ENCODE measurements around the gene RBM46. TPM values are rescaled to one million over a fixed set of nuclear protein-coding genes. Genes with fewer than 3 reads are reported as not detected.

Gene RBM46
- total RNA-seq (2014; rRNA removed; shearing (Covaris generic)) = not detected in 2 replicates

GRCh38 chr4:154781126-154781982 lies at the start of gene RBM46:
RBM46 (plus strand) TSS chr4:154781272; CDS start chr4:154796753, 15,481 bp downstream.
- no peak for DNase-seq (ENCODE audit: low read depth)

- DNase-seq (ENCODE audit: low read depth) = no peak
Measured at GRCh38 chr4:154731756-154732155, 49.3 kb upstream of the RBM46 start.

- no peak for DNase-seq (ENCODE audit: low read depth)
Measured at GRCh38 chr4:154732669-154733068, 48.4 kb upstream of the RBM46 start.

GRCh38 chr4:154736770-154737169 lies 44.3 kb upstream of the RBM46 start:
- no peak for DNase-seq (ENCODE audit: low read depth)

GRCh38 chr4:154738426-154738825 lies 42.6 kb upstream of the RBM46 start:
- no peak for DNase-seq (ENCODE audit: low read depth)

GRCh38 chr4:154739111-154739510 lies 42.0 kb upstream of the RBM46 start:
- DNase-seq (ENCODE audit: low read depth) = no peak

- DNase-seq (ENCODE audit: low read depth) = no peak
Measured at GRCh38 chr4:154740462-154740861, 40.6 kb upstream of the RBM46 start.

- no peak for DNase-seq (ENCODE audit: low read depth)
Measured at GRCh38 chr4:154741131-154741665, 39.9 kb upstream of the RBM46 start.

GRCh38 chr4:154741922-154742850 lies 38.9 kb upstream of the RBM46 start:
- DNase-seq (ENCODE audit: low read depth) = peak; percentile 0

GRCh38 chr4:154743683-154744340 lies 37.3 kb upstream of the RBM46 start, which contains the start of gene LRAT:
LRAT (plus strand) TSS chr4:154744000; CDS start chr4:154744327, 327 bp downstream.
- no peak for DNase-seq (ENCODE audit: low read depth)

- no peak for DNase-seq (ENCODE audit: low read depth)
Measured at GRCh38 chr4:154744341-154744926, 36.6 kb upstream of the RBM46 start.

- DNase-seq (ENCODE audit: low read depth) = no peak
Measured at GRCh38 chr4:154757713-154758112, 23.4 kb upstream of the RBM46 start.

- DNase-seq (ENCODE audit: low read depth) = no peak
Measured at GRCh38 chr4:154760895-154761294, 20.2 kb upstream of the RBM46 start.

GRCh38 chr4:154778264-154778663 lies 2.8 kb upstream of the RBM46 start:
- no peak for DNase-seq (ENCODE audit: low read depth)

- DNase-seq (ENCODE audit: low read depth) = peak; percentile 9
Measured at GRCh38 chr4:154779362-154779947, 1.6 kb upstream of the RBM46 start.

- DNase-seq (ENCODE audit: low read depth) = no peak
Measured at GRCh38 chr4:154781983-154782293, 866 bp downstream of the RBM46 start.

- DNase-seq (ENCODE audit: low read depth) = peak; percentile 10
Measured at GRCh38 chr4:154807042-154807630, 26.1 kb downstream of the RBM46 start.

- no peak for DNase-seq (ENCODE audit: low read depth)
Measured at GRCh38 chr4:154818230-154818629, 37.2 kb downstream of the RBM46 start.

- DNase-seq (ENCODE audit: low read depth) = no peak
Measured at GRCh38 chr4:154822775-154823174, 41.7 kb downstream of the RBM46 start.

- no peak for DNase-seq (ENCODE audit: low read depth)
Measured at GRCh38 chr4:154836030-154836429, 55.0 kb downstream of the RBM46 start.

- DNase-seq (ENCODE audit: low read depth) = no peak
Measured at GRCh38 chr4:154836513-154836912, 55.4 kb downstream of the RBM46 start.

All from M059J (cell line).